Measurements from ENCODE around the gene HDDC2. TPM values are rescaled to one million over a fixed set of nuclear protein-coding genes. Genes with fewer than 3 reads are reported as not detected.

Gene HDDC2
- total and polyA plus RNA-seq, 2 of the 8 experiments (the other 6 are each of a cell fraction or from before 2014, with no cell fraction given) = 89.3 to 129 TPM

DNA sequence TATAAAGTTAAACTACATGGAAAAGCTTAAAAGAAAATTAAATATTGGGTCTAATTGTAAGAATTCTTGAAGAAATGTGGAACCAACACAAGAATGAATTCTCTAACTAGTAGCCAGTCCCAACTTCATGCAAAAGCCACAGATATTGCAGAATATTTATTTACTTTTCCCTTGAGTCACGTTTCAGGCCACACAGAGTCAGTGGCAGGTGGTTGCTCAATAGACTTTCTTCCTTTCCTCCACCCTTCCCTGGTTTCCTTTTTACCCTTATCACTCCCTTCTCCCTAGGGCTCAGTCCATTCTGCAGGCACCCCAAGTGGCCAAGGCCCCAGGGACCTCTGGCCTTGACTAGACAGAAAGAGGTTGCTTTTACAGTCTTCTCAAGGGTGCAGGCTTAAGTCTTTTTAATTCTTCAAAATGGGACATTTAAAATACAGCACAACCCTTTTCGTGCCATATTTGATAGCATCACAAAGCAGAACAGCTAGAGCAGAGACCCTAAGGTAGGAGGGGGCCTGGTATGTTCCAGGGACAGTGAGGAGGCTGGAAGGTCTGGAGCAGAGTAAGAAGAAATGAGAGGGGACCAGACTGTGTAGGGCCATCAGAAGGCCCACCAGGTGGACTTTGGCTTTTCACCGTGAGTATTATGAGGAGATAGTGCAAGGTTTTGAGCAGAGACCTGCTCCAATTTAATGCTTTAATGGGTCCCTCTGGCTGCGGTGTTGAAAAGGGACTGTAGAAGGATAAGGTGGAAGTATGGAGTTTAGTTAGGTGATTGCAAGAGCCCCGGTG lies 65.0 kb downstream of the HDDC2 start:
- no peak overlapping the region for H3K4me2 ChIP-seq (ENCODE audit: insufficient read depth in 1 of 2, low read depth in 2 of 2, low read length in 2 of 2)
- H3K56ac ChIP-seq (replicated peaks; ENCODE audit: insufficient read length, low read depth, low read length) = no peak overlapping the region
- ChIA-PET CTCF (ENCODE audit: partially characterized antibody) (interaction anchor here (0.8 to 3.3 kb wide), 5 partner anchors 8 to 669 kb away, joined by 3 to 17 read pairs (median 3); no protein-coding TSS in a partner anchor), POLR2A (ENCODE audit: partially characterized antibody) (no interaction called here)
- no peaks in the 10 kb centered on the region for H3K23me2 ChIP-seq (ENCODE audit: low read depth, low read length)
- H2BK12ac ChIP-seq (ENCODE audit: low read depth, low read length) = no peak overlapping the region
- 88% methylated on average over 5 of the region's 5 CpGs; no CpG with 5 or more reads in 1 of the 2 experiments for WGBS, 2 experiments (ENCODE audit: extremely low coverage in 1 of 2, insufficient coverage in 1 of 2, insufficient read length in 1 of 2, insufficient replicate concordance in 2 of 2, low coverage in 1 of 2, low lambda C conversion rate in 2 of 2, missing lambda C conversion rate in 1 of 2)
- no peaks in the 10 kb centered on the region for H3K36me3 ChIP-seq (ENCODE audit: control insufficient read depth in 2 of 4, insufficient read depth in 4 of 4, low read length in 3 of 4)
- no peak overlapping the region for H2BK15ac ChIP-seq (ENCODE audit: low read length)
- no peak overlapping the region for H3K4ac ChIP-seq (replicated peaks; ENCODE audit: insufficient read length, low read depth, low read length)
- no peak overlapping the region for H2AFZ ChIP-seq (ENCODE audit: low read length)
- no peaks in the 10 kb centered on the region for H4K20me1 ChIP-seq (replicated peaks in 1 of 2; ENCODE audit: control insufficient read depth in 1 of 2, insufficient read depth in 2 of 2, low read length in 2 of 2)
- H2BK120ac ChIP-seq (replicated peaks; ENCODE audit: low read depth, low read length) = no peak overlapping the region
- H3K9me3 ChIP-seq (ENCODE audit: insufficient read depth in 2 of 2, low read depth in 1 of 2, low read length in 1 of 2) = no peaks in the 10 kb centered on the region
- no peak overlapping the region for H3K18ac ChIP-seq (ENCODE audit: extremely low read depth, low read length)
- no peaks in the 10 kb centered on the region for H3K79me1 ChIP-seq (ENCODE audit: low read depth, low read length)
- DNase-seq (ENCODE audit: low read depth in 1 of 2, low spot score in 2 of 2) (no peak), FAIRE-seq (no peak)
- H3K79me2 ChIP-seq (ENCODE audit: control insufficient read depth in 1 of 2, insufficient read depth in 2 of 2, low read length in 2 of 2) = no peaks in the 10 kb centered on the region
- no peak overlapping the region for H3K27ac ChIP-seq (ENCODE audit: low read depth, low read length)
- H3K23ac ChIP-seq (ENCODE audit: insufficient read length) = no peak overlapping the region
- H4K5ac ChIP-seq (ENCODE audit: insufficient read length, low read depth, low read length) = no peak overlapping the region
- no peaks in the 10 kb centered on the region for H3K4me1 ChIP-seq (replicated peaks in 1 of 4; ENCODE audit: control insufficient read depth in 3 of 4, insufficient read depth in 4 of 4, low read length in 3 of 4)
- no peaks in the 10 kb centered on the region for H3K27me3 ChIP-seq (replicated peaks in 1 of 4; ENCODE audit: control insufficient read depth in 3 of 4, extremely low read depth in 1 of 4, insufficient read depth in 3 of 4, low read length in 3 of 4)
- H3K9ac ChIP-seq (replicated peaks in 1 of 4; ENCODE audit: extremely low read depth in 1 of 4, low read depth in 3 of 4, low read length in 3 of 4) = no peak overlapping the region
- no peak overlapping the region for H4K8ac ChIP-seq (ENCODE audit: extremely low read depth, insufficient read depth, low read length)
- no peak overlapping the region for H2BK20ac ChIP-seq (ENCODE audit: low read length)
- no peak overlapping the region for H2BK5ac ChIP-seq (ENCODE audit: low read depth, low read length)
- H3K14ac ChIP-seq (ENCODE audit: insufficient read length) = no peak overlapping the region
- no peak overlapping the region for H2AK5ac ChIP-seq (ENCODE audit: low read depth, low read length)
- H3K4me3 ChIP-seq (ENCODE audit: extremely low read depth in 1 of 4, insufficient read depth in 2 of 4, low read depth in 3 of 4, low read length in 4 of 4) = no peak overlapping the region
- no peak overlapping the region for H4K91ac ChIP-seq (replicated peaks; ENCODE audit: insufficient read length, low read length)
- TF ChIP-seq TAF7 (optimal IDR thresholded peaks at IDR 0.05; ENCODE audit: borderline replicate concordance, low read depth, low read length) = no peak
- TF ChIP-seq HDAC2 (IDR thresholded peaks at IDR 0.05; ENCODE audit: borderline replicate concordance in 1 of 2, low read depth in 2 of 2, low read length in 2 of 2) = no peak
- no peak for TF ChIP-seq MAX (IDR thresholded peaks at IDR 0.05)
- TF ChIP-seq TBP (IDR thresholded peaks at IDR 0.05; ENCODE audit: low read depth, low read length) = no peak
- TF ChIP-seq ASH2L (IDR thresholded peaks at IDR 0.05; ENCODE audit: low read length) = no peak
- no peak for TF ChIP-seq SIN3A (conservative IDR thresholded peaks at IDR 0.05 in 1 of 2, IDR thresholded peaks at IDR 0.05 in 1 of 2; ENCODE audit: low read depth in 1 of 2, low read length in 2 of 2)
- TF ChIP-seq PHF8 (conservative IDR thresholded peaks at IDR 0.05; ENCODE audit: low read depth, low read length) = no peak
- TF ChIP-seq BRCA1 (IDR thresholded peaks at IDR 0.05; ENCODE audit: low read depth, low read length) = no peak
- no peak for TF ChIP-seq NANOG (IDR thresholded peaks at IDR 0.05; ENCODE audit: insufficient read depth, low read depth, low read length, poor library complexity, severe bottlenecking)
- TF ChIP-seq, protein P1, sequence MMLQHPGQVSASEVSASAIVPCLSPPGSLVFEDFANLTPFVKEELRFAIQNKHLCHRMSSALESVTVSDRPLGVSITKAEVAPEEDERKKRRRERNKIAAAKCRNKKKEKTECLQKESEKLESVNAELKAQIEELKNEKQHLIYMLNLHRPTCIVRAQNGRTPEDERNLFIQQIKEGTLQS (IDR thresholded peaks at IDR 0.05; ENCODE audit: insufficient read depth, low read depth, low read length) = no peak
- TF ChIP-seq HDAC6 (IDR thresholded peaks at IDR 0.05; ENCODE audit: low read depth, low read length) = no peak

All from H1 (cell line).